Tibial artery (tissue), 4 donors: ENCODE results near the gene ZNF385D.

Experiments used
- DNase-seq, 2 donors: peaks; one replicate each; pipeline ENCODE4 v3.0.0-alpha.2; 2019
- H3K27ac ChIP-seq, 2 donors: fragments of 200-600 bp; sonication (generic) in 1 of 2; 1 replicate in 1 of 2; 2 replicates in 1 of 2; pipeline ENCODE4 v1.5.1; 2018 to 2019; ENCODE audit warnings: mild to moderate bottlenecking in 1 of 2
- H3K27me3 ChIP-seq, 2 donors: fragments of 200-600 bp; sonication (generic) in 1 of 2; one replicate each; pipeline versions ENCODE4 v1.5.1 to v1.6.0; 2016 to 2019
- H3K36me3 ChIP-seq, 3 donors: fragments of 200-600 bp; sonication (generic) in 2 of 3; one replicate each; pipeline ENCODE4 v1.5.1; 2016 to 2019; ENCODE audit warnings: mild to moderate bottlenecking in 2 of 3
- H3K4me1 ChIP-seq, 4 donors: fragments of 200-600 bp; sonication (generic) in 2 of 4; 1 replicate in 3 of 4; 2 replicates in 1 of 4; pipeline ENCODE4 v1.5.1; 2016 to 2019
- H3K4me3 ChIP-seq, 2 donors: fragments of 200-600 bp; sonication (generic) in 1 of 2; 1 replicate in 1 of 2; 2 replicates in 1 of 2; pipeline ENCODE4 v1.5.1; 2018 to 2019; ENCODE audit warnings: mild to moderate bottlenecking in 2 of 2
- H3K9me3 ChIP-seq, 3 donors: fragments of 200-600 bp; sonication (generic) in 1 of 3; one replicate each; pipeline ENCODE4 v1.5.1; 2016 to 2019
- CTCF ChIP-seq, 2 experiments: fragments of 200-600 bp in 1 of 2; fragments of 450-650 bp in 1 of 2; IDR thresholded peaks; one replicate each; pipeline ENCODE4 v1.5.1; 2017 to 2019; ENCODE audit warnings: antibody characterized with exemption in 2 of 2, mild to moderate bottlenecking in 1 of 2, moderate library complexity in 1 of 2
- intact Hi-C: fragments of 100-400 bp; cut with DNase I; formaldehyde crosslinking; loops from one replicate; pipeline ENCODE4 v1.15.0; 2023; ENCODE audit warnings: low total_unique reads

Gene ZNF385D

GRCh38 chr3:21484828-21485144 is 266.2 kb downstream of the ZNF385D start:
- no peak overlapping the region for H3K27ac ChIP-seq
- TF ChIP-seq CTCF (IDR thresholded peaks at IDR 0.05): no peak
- intact Hi-C loops: no loop called here

GRCh38 chr3:21484057-21484827 is 266.8 kb downstream of the ZNF385D start:
- no peaks in the 10 kb centered on the region for H3K27me3 ChIP-seq
- intact Hi-C loops: no loop called here
- DNase-seq: peak; percentile 30 to 59
- peaks cover 0 to 7% (median 0%) of the 10 kb centered on the region in 4 donors for H3K4me1 ChIP-seq
- H3K4me3 ChIP-seq: no peak overlapping the region
- TF ChIP-seq CTCF (IDR thresholded peaks at IDR 0.05): peak; percentile 19 to 40
- no peaks in the 10 kb centered on the region for H3K36me3 ChIP-seq
- no peak overlapping the region for H3K27ac ChIP-seq
- H3K9me3 ChIP-seq: no peaks in the 10 kb centered on the region

More at GRCh38 chr3:21484828-21485144, 266.2 kb downstream of the ZNF385D start:
- no peaks in the 10 kb centered on the region for H3K27me3 ChIP-seq
- DNase-seq: no peak
- H3K9me3 ChIP-seq: no peaks in the 10 kb centered on the region
- no peak overlapping the region for H3K4me3 ChIP-seq
- H3K4me1 ChIP-seq: peaks cover 0 to 10% (median 0%) of the 10 kb centered on the region in 4 donors
- H3K36me3 ChIP-seq: no peaks in the 10 kb centered on the region

GRCh38 chr3:21481991-21482390 is 269.0 kb downstream of the ZNF385D start:
- no peaks in the 10 kb centered on the region for H3K36me3 ChIP-seq
- no peak for DNase-seq
- H3K27me3 ChIP-seq: no peaks in the 10 kb centered on the region
- intact Hi-C loops: no loop called here
- H3K4me1 ChIP-seq: peaks cover 0 to 19% (median 0%) of the 10 kb centered on the region in 4 donors
- no peaks in the 10 kb centered on the region for H3K9me3 ChIP-seq
- no peak for TF ChIP-seq CTCF (IDR thresholded peaks at IDR 0.05)
- no peak overlapping the region for H3K27ac ChIP-seq
- no peak overlapping the region for H3K4me3 ChIP-seq

GRCh38 chr3:21477541-21478288 is 273.3 kb downstream of the ZNF385D start:
- no peak overlapping the region for H3K4me3 ChIP-seq
- no peaks in the 10 kb centered on the region for H3K9me3 ChIP-seq
- no peak for DNase-seq
- intact Hi-C loops: no loop called here
- no peak overlapping the region for H3K27ac ChIP-seq
- no peaks in the 10 kb centered on the region for H3K36me3 ChIP-seq
- TF ChIP-seq CTCF (IDR thresholded peaks at IDR 0.05): no peak
- H3K27me3 ChIP-seq: no peaks in the 10 kb centered on the region
- peaks cover 0 to 16% (median 2%) of the 10 kb centered on the region in 4 donors for H3K4me1 ChIP-seq

GRCh38 chr3:21466476-21466875 is 284.5 kb downstream of the ZNF385D start:
- no peaks in the 10 kb centered on the region for H3K27me3 ChIP-seq
- H3K9me3 ChIP-seq: no peaks in the 10 kb centered on the region
- intact Hi-C loops: no loop called here
- H3K4me1 ChIP-seq: peaks cover 0 to 3% (median 0%) of the 10 kb centered on the region in 4 donors
- TF ChIP-seq CTCF (IDR thresholded peaks at IDR 0.05): no peak
- no peak overlapping the region for H3K4me3 ChIP-seq
- DNase-seq: no peak
- H3K36me3 ChIP-seq: no peaks in the 10 kb centered on the region
- H3K27ac ChIP-seq: no peak overlapping the region
